ENCODE measurements around the gene SUN1.

Gene SUN1

GRCh38 chr7:891805-892204 is 59.5 kb downstream of the SUN1 start:
- FAIRE-seq, result no peak
- no peak for DNase-seq (ENCODE audit: insufficient read length, low spot score)
- TF ChIP-seq PAX5 (IDR thresholded peaks at IDR 0.05; ENCODE audit: insufficient read depth, low read length, severe bottlenecking) (no peak), POLR2AphosphoS5 (IDR thresholded peaks at IDR 0.05; ENCODE audit: low read depth, low read length) (no peak), SPI1 (IDR thresholded peaks at IDR 0.05; ENCODE audit: low read depth, low read length) (no peak), POLR2A (IDR thresholded peaks at IDR 0.05; ENCODE audit: low read depth, low read length) (no peak), TAF1 (IDR thresholded peaks at IDR 0.05; ENCODE audit: low read depth, low read length) (no peak), POU2F2 (IDR thresholded peaks at IDR 0.05; ENCODE audit: low read depth, low read length) (no peak)

DNA sequence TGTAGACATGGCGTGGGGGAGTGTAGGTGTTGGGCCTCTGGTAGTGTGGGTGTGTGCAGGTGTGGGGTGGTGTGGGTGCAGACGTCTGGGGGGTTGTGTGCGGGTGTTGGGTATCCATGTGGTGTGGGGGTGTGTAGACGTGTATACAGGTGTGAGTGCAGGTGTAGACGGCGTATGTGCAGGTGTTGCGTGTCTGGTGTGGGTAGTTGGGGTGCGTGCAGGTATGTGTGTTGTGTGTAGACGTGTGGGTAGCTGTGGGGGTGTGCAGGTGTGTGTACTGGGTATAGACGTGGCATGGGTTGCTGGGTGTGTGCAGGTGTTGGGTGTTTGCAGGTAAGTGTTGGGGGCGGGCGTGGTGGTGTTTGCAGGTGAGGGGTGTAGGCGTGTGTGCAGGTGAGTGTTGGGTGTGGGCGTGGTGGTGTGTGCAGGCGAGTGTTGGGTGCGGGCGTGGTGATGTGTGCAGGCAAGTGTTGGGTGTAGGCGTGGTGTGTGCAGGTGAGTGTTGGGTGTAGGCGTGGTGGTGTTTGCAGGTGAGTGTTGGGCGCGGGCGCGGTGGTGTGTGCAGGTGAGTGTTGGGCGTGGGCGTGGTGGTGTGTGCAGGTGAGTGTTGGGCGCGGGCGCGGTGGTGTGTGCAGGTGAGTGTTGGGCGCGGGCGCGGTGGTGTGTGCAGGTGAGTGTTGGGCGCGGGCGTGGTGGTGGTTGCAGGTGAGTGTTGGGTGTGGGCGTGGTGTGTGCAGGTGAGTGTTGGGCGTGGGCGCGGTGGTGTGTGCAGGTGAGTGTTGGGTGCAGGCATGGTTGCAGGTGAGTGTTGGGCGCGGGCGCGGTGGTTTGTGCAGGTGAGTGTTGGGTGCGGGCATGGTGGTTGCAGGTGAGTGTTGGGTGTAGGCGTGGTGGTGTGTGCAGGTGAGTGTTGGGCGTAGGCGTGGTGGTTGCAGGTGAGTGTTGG is 60.6 kb downstream of the SUN1 start:
- TF ChIP-seq POLR2A (IDR thresholded peaks at IDR 0.05; ENCODE audit: low read depth, low read length) (no peak), SPI1 (IDR thresholded peaks at IDR 0.05; ENCODE audit: low read depth, low read length) (no peak), POLR2AphosphoS5 (IDR thresholded peaks at IDR 0.05; ENCODE audit: low read depth, low read length) (no peak), POU2F2 (IDR thresholded peaks at IDR 0.05; ENCODE audit: low read depth, low read length) (no peak)
- FAIRE-seq (no peak), DNase-seq (ENCODE audit: insufficient read length, low spot score) (no peak)

GRCh38 chr7:893686-894085 is 61.4 kb downstream of the SUN1 start:
- TF ChIP-seq POLR2A (IDR thresholded peaks at IDR 0.05; ENCODE audit: low read depth, low read length) (no peak), PAX5 (IDR thresholded peaks at IDR 0.05; ENCODE audit: insufficient read depth, low read length, severe bottlenecking) (no peak), TAF1 (IDR thresholded peaks at IDR 0.05; ENCODE audit: low read depth, low read length) (no peak), SPI1 (IDR thresholded peaks at IDR 0.05; ENCODE audit: low read depth, low read length) (no peak), POLR2AphosphoS5 (IDR thresholded peaks at IDR 0.05; ENCODE audit: low read depth, low read length) (no peak), POU2F2 (IDR thresholded peaks at IDR 0.05; ENCODE audit: low read depth, low read length) (no peak)
- DNase-seq (ENCODE audit: insufficient read length, low spot score), result no peak
- FAIRE-seq, result no peak

- no peak for TF ChIP-seq POU2F2 (IDR thresholded peaks at IDR 0.05; ENCODE audit: low read depth, low read length)
- TF ChIP-seq SPI1 (IDR thresholded peaks at IDR 0.05; ENCODE audit: low read depth, low read length), result no peak
- TF ChIP-seq POLR2AphosphoS5 (IDR thresholded peaks at IDR 0.05; ENCODE audit: low read depth, low read length), result no peak
- TF ChIP-seq TAF1 (IDR thresholded peaks at IDR 0.05; ENCODE audit: low read depth, low read length), result no peak
- no peak for TF ChIP-seq PAX5 (IDR thresholded peaks at IDR 0.05; ENCODE audit: insufficient read depth, low read length, severe bottlenecking)
- no peak for TF ChIP-seq POLR2A (IDR thresholded peaks at IDR 0.05; ENCODE audit: low read depth, low read length)
- FAIRE-seq (no peak), DNase-seq (ENCODE audit: insufficient read length, low spot score) (no peak)
These were observed 62.0 kb downstream of the SUN1 start for GRCh38 chr7:894164-894867.

DNA sequence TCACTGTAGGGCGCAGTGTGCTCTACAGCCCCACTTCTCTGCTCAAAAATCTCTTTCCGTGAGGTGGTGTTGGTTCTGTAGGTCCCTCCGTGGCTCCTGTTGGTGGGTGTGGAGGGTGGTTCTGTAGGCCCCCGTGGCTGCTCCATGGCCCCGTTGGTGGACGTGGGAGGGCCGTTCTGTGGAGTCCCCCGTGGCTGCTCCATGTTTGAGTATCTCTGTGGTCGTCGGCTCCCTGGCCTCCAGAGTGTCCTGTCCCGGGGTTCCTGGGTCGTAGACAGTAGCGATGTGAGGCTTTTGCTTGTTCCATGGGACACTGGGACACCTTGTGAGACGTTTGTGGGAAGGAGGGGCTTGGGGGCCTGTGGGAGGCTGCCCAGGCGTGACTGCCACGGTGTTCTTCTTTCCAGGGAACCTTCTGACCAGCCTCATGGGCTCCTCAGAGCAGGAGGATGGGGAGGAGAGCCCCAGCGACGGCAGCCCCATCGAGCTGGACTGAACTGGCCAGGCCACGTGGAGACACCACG is 62.7 kb downstream of the SUN1 start:
- no peak for DNase-seq (ENCODE audit: insufficient read length, low spot score)
- TF ChIP-seq POU2F2 (IDR thresholded peaks at IDR 0.05; ENCODE audit: low read depth, low read length) (no peak), POLR2AphosphoS5 (IDR thresholded peaks at IDR 0.05; ENCODE audit: low read depth, low read length) (no peak)
- FAIRE-seq, result no peak

GRCh38 chr7:895451-896052 is 63.3 kb downstream of the SUN1 start:
- DNase-seq (ENCODE audit: insufficient read length, low spot score) (no peak), FAIRE-seq (no peak)
- TF ChIP-seq POU2F2 (IDR thresholded peaks at IDR 0.05; ENCODE audit: low read depth, low read length) (no peak), POLR2AphosphoS5 (IDR thresholded peaks at IDR 0.05; ENCODE audit: low read depth, low read length) (no peak), SPI1 (IDR thresholded peaks at IDR 0.05; ENCODE audit: low read depth, low read length) (no peak), TAF1 (IDR thresholded peaks at IDR 0.05; ENCODE audit: low read depth, low read length) (no peak), PAX5 (IDR thresholded peaks at IDR 0.05; ENCODE audit: insufficient read depth, low read length, severe bottlenecking) (no peak), POLR2A (IDR thresholded peaks at IDR 0.05; ENCODE audit: low read depth, low read length) (no peak)

DNA sequence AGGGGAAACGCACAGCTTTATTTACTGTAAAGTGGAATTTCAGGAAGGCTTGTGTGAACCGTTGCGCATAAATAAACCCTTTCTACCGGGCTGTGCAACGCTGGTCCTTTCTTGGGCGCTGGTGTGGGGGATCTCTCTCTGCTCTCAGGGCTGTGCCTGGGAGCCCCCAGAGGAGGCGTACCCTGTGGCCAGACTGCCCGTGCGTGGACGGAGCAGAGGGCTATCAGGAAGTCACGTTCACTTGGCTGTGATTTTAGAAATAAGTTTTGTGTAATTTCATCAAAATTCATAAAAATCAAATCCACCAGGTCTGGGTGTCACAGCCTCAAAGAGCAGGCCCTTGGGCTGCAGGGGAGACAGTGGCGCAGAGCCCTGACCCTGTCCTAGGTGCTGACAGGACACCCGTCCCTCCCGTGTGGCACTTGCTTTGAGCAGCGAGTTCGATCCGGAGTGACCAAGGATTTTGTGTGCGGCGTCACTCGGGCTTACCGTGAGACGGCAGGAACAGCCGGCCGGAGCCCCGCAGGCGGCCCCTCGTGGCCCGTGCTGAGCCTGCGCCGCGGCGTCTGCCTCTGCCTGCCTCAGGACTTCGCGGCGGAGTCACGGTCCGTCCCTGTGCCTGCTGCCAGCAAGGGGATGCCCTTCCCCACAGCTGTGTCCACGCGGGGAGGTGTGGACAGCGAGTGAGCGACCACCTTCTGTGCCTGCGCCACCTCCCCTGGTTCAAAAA is 64.2 kb downstream of the SUN1 start:
- FAIRE-seq, result no peak
- DNase-seq (ENCODE audit: insufficient read length, low spot score), result no peak
- TF ChIP-seq POLR2AphosphoS5 (IDR thresholded peaks at IDR 0.05; ENCODE audit: low read depth, low read length), result no peak

- DNase-seq (ENCODE audit: insufficient read length, low spot score) (no peak), FAIRE-seq (no peak)
- TF ChIP-seq TAF1 (IDR thresholded peaks at IDR 0.05; ENCODE audit: low read depth, low read length) (no peak), POU2F2 (IDR thresholded peaks at IDR 0.05; ENCODE audit: low read depth, low read length) (no peak), SPI1 (IDR thresholded peaks at IDR 0.05; ENCODE audit: low read depth, low read length) (no peak), PAX5 (IDR thresholded peaks at IDR 0.05; ENCODE audit: insufficient read depth, low read length, severe bottlenecking) (no peak), POLR2A (IDR thresholded peaks at IDR 0.05; ENCODE audit: low read depth, low read length) (no peak), POLR2AphosphoS5 (IDR thresholded peaks at IDR 0.05; ENCODE audit: low read depth, low read length) (no peak)
These were observed 64.8 kb downstream of the SUN1 start for GRCh38 chr7:897086-897485.

DNA sequence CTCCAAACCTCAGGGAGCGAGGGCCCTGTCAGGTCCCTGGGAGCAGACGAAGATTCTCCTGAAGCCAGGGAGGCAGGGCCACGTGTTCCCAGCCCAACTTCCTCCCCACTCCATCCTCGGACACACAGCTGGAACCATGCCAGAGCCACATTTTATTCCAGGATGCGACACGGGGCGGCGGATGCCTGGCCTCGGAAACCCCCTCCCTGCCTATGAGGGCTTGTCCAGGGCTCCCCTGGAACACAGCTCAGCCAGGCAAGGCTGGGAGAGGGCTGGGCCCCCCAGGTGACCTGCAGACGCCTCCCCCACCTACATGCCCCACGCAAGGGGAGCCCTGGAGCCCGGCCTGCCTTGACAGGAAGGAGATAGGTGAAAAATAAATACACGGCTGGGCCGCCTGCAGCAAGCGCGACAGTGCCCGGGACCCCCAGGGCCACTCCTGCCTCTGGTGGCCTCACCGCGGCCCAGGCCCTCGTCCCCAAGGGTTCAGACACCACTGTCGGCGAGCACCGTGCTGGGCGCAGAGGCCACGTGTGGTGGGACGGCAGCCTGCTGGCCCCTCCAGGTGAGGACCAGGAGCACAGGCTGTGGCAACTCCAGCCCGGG is 65.6 kb downstream of the SUN1 start:
- FAIRE-seq (no peak), DNase-seq (ENCODE audit: insufficient read length, low spot score) (no peak)
- peak; percentile 30; the same call in 1 of the 2 replicates for TF ChIP-seq POLR2AphosphoS5 (IDR thresholded peaks at IDR 0.05; ENCODE audit: low read depth, low read length)
- no peak for TF ChIP-seq POU2F2 (IDR thresholded peaks at IDR 0.05; ENCODE audit: low read depth, low read length)
- TF ChIP-seq TAF1 (IDR thresholded peaks at IDR 0.05; ENCODE audit: low read depth, low read length), result no peak
- TF ChIP-seq SPI1 (IDR thresholded peaks at IDR 0.05; ENCODE audit: low read depth, low read length), result no peak
